Ovary (tissue), 9 donors: ENCODE results near the gene NAT14. TPM values are rescaled to one million over a fixed set of nuclear protein-coding genes. Genes with fewer than 3 reads are reported as not detected.

Source experiments
- DNase-seq, 5 donors: peaks; one replicate each; pipeline ENCODE4 v3.0.0-alpha.2; 2019 to 2020
- H3K27ac ChIP-seq, 2 donors: fragments of 200-600 bp; one replicate each; pipeline versions ENCODE4 v1.5.1 to v1.8.0; 2019 to 2022
- H3K27me3 ChIP-seq: fragments of 200-600 bp; one replicate; pipeline ENCODE4 v1.8.0; 2022
- H3K36me3 ChIP-seq: fragments of 200-600 bp; sonication (generic); one replicate; pipeline ENCODE4 v1.5.1; 2019
- H3K4me1 ChIP-seq: one replicate; pipeline ENCODE4 v1.8.1; 2013; ENCODE audit warnings: mild to moderate bottlenecking, moderate library complexity; ENCODE audit not compliant: insufficient read depth
- H3K4me3 ChIP-seq: fragments of 200-600 bp; sonication (generic); one replicate; pipeline ENCODE4 v1.5.1; 2017
- H3K9me3 ChIP-seq, 2 donors: fragments of 200-600 bp in 1 of 2; sonication (generic) in 1 of 2; one replicate each; pipeline versions ENCODE4 v1.5.1 to v1.8.1; 2013 to 2019; ENCODE audit warnings: mild to moderate bottlenecking in 1 of 2, moderate library complexity in 1 of 2
- EP300 ChIP-seq: sonication (generic); formaldehyde crosslinking; IDR thresholded peaks from one replicate; pipeline ENCODE4 v1.6.1; 2017; ENCODE audit warnings: antibody characterized with exemption
- POLR2A ChIP-seq: fragments of 450-650 bp; IDR thresholded peaks from one replicate; pipeline ENCODE4 v1.6.1; 2017; ENCODE audit warnings: antibody characterized with exemption, mild to moderate bottlenecking, moderate library complexity
- WGBS, 3 donors: extraction: QIAGEN DNeasy Blood & Tissue Kit in 1 of 3; methylation state at CpG; one replicate each; pipeline versions ENCODE4 v1.1.5 to v1.1.7; 2013 to 2017; 5-methylcytosine and 5-hydroxymethylcytosine counted together
- intact Hi-C, 4 donors: fragments of 100-400 bp; cut with DNase I; formaldehyde crosslinking; loops; one replicate each; pipeline versions ENCODE4 v1.11.0 to v1.15.1; 2022 to 2023
- polyA plus RNA-seq, 2 donors: library from polyadenylated mRNA; stranded (reverse); fragments of 200-250 nt in 1 of 2; fragments of 350-450 nt in 1 of 2; fragmentation: Illumina TruSeq in 1 of 2; extraction: RNeasy Lipid Tissue Mini Kit (QIAGEN cat#74804) in 1 of 2; gene quantifications; one replicate each; pipeline ENCODE4 v1.2.3, GENCODE V29; 2013 to 2014
- total RNA-seq, 7 donors: library from RNA; depleted of rRNA in 2 of 7; stranded (reverse); fragments of >200 nt in 2 of 7; fragmentation: NEBNext Ultra II Directional in 3 of 7; extraction: Animal tissue kit (Norgen Biotek cat#: 25700) in 3 of 7; gene quantifications; one replicate each; pipeline versions ENCODE4 v1.1.0 to v1.2.4, GENCODE V29; 2016 to 2023
- TF ChIP-seq, protein P1 (sequence below), 3 donors: fragments of 450-650 bp in 2 of 3; fragments of 200-600 bp in 1 of 3; IDR thresholded peaks; one replicate each; pipeline versions ENCODE4 v1.5.1 to v1.8.0; 2016 to 2022; ENCODE audit warnings: antibody characterized with exemption in 3 of 3, mild to moderate bottlenecking in 1 of 3
- donor health status: DM: no; HTN: no; CAD: no; lungs with moderate emphysema.
- donor health status: DM: no; HTN: no; CAD: no.
- donor health status: Bipolar disorder and iron deficiency.
- donor health status: DM: yes; HTN: yes; CAD: no.
- donor health status: DM: no; HTN: no; CAD: no.
- donor health status: DM: yes; HTN: yes; CAD: no.

The NAT14 gene
- total and polyA plus RNA-seq, 9 donors, result 3.2 to 40.4 (median 23.5) TPM

DNA sequence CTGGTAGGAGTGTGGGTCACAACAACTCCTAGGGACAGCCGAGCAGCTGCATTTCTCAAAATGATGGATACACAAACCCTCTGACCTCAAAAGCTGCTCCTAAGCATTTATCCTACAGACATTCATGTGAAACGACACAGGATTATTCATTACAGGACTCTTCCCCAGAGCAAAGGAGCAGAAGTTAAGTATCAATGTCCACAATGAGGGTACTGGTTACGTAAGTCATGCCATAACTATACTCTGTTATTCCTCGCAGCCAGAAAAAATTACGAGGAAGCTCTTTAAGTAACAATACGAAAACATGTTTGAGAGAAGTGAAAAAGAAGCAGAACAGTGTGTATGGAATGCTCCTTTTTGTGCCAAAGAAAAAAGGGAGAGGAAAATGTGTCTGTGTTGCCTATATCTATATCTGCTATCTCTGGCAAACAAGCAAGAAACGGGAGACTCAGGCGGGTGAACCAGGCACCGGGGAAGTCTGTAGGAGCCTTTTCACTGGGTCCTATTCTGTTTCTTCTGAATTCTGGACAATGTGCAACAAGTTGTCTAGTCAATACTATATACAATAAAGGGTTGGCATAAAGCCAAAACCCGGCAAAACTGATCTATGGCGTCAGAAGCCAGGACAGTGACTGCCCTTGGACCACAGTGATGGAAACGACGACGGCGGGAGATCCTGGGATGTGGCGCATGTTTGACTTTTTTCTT, 24.9 kb upstream of the NAT14 start:
- Histone ChIP-seq H3K4me1 (no peaks in the 10 kb centered on the region), H3K27ac (peak overlapping the region; percentile 64 to 72), H3K9me3 (no peaks in the 10 kb centered on the region), H3K36me3 (no peaks in the 10 kb centered on the region), H3K4me3 (peak overlapping the region; percentile 50), H3K27me3 (no peaks in the 10 kb centered on the region)
- DNase-seq, result peak in 1 of 5 donors; percentile 40
- intact Hi-C loops, result loop anchor here in 1 of 4 donors (5.0 kb wide), 2 partner anchors 42 to 73 kb away; partner anchors contain the start of gene RPL28
- TF ChIP-seq POLR2A, result no peak
- TF ChIP-seq, protein P1, sequence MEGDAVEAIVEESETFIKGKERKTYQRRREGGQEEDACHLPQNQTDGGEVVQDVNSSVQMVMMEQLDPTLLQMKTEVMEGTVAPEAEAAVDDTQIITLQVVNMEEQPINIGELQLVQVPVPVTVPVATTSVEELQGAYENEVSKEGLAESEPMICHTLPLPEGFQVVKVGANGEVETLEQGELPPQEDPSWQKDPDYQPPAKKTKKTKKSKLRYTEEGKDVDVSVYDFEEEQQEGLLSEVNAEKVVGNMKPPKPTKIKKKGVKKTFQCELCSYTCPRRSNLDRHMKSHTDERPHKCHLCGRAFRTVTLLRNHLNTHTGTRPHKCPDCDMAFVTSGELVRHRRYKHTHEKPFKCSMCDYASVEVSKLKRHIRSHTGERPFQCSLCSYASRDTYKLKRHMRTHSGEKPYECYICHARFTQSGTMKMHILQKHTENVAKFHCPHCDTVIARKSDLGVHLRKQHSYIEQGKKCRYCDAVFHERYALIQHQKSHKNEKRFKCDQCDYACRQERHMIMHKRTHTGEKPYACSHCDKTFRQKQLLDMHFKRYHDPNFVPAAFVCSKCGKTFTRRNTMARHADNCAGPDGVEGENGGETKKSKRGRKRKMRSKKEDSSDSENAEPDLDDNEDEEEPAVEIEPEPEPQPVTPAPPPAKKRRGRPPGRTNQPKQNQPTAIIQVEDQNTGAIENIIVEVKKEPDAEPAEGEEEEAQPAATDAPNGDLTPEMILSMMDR (IDR thresholded peaks at IDR 0.05), result no peak
- TF ChIP-seq EP300, result no peak
- WGBS, 3 donors, result 15 to 16% (median 16%) methylated on average over 16 of the region's 16 CpGs

DNA sequence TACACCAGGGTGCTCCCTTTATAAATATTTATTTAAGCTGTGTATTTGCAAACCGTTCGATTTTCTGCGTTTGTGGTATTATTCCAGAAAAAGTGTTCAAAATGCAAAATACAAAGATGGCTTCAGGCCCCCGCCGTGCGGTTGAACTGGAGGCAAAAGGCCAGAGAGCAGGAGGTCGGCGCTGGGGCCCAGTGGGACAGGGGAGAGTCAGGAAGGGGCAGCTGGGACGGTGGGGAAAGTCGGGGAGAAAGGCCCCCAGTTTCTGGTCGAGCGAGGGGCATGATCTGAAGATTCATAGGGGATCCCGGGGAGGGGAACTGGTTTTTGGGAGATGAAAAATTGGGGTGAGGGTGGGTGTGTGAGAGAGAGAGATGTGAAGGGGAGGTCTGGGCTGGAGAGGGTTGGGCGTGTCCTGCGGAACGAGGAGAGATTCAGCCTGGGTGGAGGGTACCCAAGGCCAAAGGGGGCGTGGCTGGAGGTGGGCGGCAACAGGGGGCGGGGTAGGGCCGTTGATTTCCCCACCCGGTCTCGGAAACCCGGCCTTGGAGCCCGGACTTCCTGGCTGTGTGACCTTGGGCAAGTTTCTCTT, 24.2 kb upstream of the NAT14 start:
- H3K4me3 ChIP-seq, result peak overlapping the region; percentile 50
- TF ChIP-seq, protein P1 (IDR thresholded peaks at IDR 0.05), result no peak
- TF ChIP-seq POLR2A (no peak), EP300 (no peak)
- H3K36me3 ChIP-seq, result no peaks in the 10 kb centered on the region
- 1 to 5% (median 3%) methylated on average over 22 to 24 of the region's 24 CpGs for WGBS, 3 donors
- intact Hi-C loops, result loop anchor here in 1 of 4 donors (5.0 kb wide), 2 partner anchors 42 to 73 kb away; partner anchors contain the start of gene RPL28
- no peaks in the 10 kb centered on the region for H3K4me1 ChIP-seq
- DNase-seq, result peak; percentile 90 to 94 (median 92)
- no peaks in the 10 kb centered on the region for H3K27me3 ChIP-seq
- no peaks in the 10 kb centered on the region for H3K9me3 ChIP-seq
- H3K27ac ChIP-seq, result peak overlapping the region; percentile 64 to 72

GRCh38 chr19:55461259-55461973, 23.6 kb upstream of the NAT14 start, which contains the start of gene ISOC2:
TSS of gene ISOC2 (minus strand) at chr19:55461642. CDS start at chr19:55456486, 5,156 bp downstream.
- intact Hi-C loops, result loop anchor here in 1 of 4 donors (5.0 kb wide), 2 partner anchors 41 to 74 kb away; partner anchors contain the start of gene RPL28
- H3K9me3 ChIP-seq, result no peaks in the 10 kb centered on the region

More at GRCh38 chr19:55461259-55461973, 23.6 kb upstream of the NAT14 start, which contains the start of gene ISOC2:
- Histone ChIP-seq H3K4me1 (no peaks in the 10 kb centered on the region), H3K36me3 (no peaks in the 10 kb centered on the region), H3K27ac (peak within 1 kb of the TSS; percentile 64 to 72), H3K4me3 (peak within 1 kb of the TSS; percentile 60), H3K27me3 (no peaks in the 10 kb centered on the region)
- 0% methylated on average over 53 to 54 of the region's 54 CpGs for WGBS, 3 donors
- TF ChIP-seq POLR2A (peak; percentile 82), EP300 (peak; percentile 12)
- TF ChIP-seq, protein P1 (IDR thresholded peaks at IDR 0.05), result no peak
- DNase-seq, result peak; percentile 100
